NCI-H748 (cell line): ENCODE measurements around the gene TFF1.
A peak's percentile ranks its signal among the peaks of the same experiment; 100 is the strongest.
"Not testable (repeated sequence)": the region's sequence is repeated elsewhere in the genome, so short reads cannot be mapped to it uniquely, and the experiment has no call there.

Source experiments
- DNase-seq: peaks from one replicate; lab custom pipeline; 2025; ENCODE audit not compliant: unreplicated experiment; lab: John Stamatoyannopoulos, UW

Gene TFF1

DNA sequence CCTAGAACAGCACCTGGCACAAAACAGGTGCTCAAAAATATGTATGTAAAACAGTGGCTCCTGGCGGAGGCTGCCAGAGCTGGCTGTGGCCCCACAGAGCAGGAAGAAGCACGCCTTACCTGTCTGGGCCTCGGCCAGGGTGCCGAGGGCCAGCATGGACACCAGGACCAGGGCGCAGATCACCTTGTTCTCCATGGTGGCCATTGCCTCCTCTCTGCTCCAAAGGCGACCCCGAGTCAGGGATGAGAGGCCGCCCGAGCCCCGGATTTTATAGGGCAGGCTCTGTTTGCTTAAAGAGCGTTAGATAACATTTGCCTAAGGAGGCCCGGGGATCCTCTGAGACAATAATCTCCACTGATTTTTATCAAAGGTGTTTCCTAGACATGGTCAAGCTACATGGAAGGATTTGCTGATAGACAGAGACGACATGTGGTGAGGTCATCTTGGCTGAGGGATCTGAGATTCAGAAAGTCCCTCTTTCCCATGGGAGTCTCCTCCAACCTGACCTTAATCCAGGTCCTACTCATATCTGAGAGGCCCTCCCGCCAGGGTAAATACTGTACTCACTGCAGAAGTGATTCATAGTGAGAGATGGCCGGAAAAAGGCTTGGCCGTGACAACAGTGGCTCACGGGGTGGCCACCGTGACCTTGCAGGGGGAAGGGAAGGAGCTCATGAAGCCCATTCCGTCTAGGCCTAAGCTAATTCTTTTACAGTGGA lies at the start of gene TFF1:
Gene TFF1, minus strand, starts transcription at position 244 of the 719 bp plus-strand sequence. Its CDS starts 40 bp downstream, at position 204.
- no peak for DNase-seq

DNA sequence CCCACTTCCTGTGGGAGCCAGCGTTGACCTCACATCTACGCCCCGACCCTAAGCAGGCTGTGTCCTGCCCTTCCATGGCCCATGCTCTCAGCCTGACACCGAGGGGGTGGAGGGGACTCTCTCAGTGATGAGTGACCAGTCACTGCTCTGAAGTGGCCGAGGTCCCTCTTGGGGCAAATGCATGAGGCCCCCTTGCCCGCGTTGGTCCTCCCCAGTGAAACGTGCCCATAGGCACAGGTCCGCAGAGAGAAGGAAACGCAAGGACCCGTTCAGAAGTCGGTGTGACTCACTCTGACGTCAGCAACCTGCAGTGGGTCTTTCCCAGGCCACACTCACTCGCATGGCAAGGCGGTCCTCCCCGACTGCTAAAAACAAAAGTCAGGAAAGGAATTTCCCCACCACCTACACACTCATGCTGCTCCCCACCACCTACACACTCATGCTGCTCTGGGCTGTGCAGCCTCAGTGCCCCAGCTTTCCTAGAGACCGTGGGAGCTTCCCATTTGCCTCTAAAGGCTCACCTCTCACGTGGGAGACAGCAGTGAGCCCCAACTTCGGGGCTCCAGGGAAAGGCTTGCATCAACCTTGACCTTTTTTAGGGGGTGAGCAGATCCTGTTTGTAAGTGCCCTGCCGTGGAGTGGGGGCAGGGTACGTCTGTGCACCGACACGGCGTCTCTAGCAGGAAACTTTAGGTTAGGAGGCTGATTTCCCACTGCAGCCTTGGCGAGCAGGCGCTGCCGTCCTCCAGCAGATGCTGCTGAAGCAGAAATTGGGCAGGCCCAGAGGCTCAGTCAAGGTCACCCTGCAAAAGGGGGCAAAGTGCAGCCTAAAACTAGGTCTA lies 48.8 kb upstream of the TFF1 start:
- no peak for DNase-seq

DNA sequence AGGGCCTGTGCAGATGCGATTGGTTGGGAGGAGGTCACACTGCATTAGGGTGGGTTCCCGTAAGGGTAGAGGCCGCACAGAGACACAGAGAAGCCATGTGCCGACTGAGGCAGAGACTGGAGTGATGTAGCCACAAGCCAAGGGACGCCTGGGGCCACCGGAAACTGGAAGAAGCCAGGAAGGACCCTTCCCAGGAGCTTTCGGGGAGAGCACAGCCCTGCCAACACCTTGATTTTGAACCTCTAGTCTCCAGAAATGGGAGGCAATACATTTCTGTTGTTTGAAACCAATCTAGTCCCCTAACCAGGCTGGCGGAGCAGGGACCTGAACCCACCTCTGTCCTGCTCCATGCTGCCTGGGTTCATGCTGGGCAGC lies 48.2 kb upstream of the TFF1 start:
- DNase-seq, result no peak

DNA sequence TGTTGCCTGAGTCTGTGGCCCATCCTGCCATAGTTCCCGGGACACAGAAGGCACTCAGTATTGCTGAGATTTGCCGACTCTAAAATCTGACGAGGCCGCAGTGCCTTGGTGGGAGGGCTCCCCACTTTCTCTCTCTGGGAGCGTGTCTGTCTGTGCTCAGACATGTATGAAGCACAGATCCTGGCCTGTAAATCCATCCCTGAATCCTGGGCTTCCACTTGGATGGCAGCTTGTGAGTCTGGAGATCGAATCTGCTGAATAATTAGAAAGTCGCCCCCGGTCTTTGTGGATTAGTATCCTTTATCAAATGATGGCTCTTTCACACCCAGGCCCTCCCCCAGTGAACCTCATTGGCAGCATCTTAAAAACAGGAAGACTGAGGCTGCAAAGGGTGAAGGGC lies 47.7 kb upstream of the TFF1 start:
- no peak for DNase-seq

DNA sequence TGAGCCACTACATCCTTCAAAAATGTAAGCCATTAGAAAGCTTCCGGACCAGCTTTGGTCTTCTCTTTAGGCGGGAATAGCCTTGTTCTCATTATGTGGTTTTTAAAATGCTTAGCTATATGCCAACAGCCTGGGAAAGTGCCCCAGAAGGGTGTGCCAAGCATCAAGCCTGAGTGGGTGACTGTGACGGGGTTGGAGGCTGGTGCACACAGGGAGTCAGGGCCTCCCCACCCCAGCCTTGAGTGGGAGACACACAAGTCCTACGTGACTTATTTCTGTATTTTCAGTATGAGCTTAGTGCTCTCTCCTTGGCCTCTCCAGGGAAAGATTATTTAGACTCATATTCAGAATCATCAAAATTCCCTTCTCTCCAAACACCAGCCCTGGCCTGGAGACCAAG lies 47.2 kb upstream of the TFF1 start:
- no peak for DNase-seq

DNA sequence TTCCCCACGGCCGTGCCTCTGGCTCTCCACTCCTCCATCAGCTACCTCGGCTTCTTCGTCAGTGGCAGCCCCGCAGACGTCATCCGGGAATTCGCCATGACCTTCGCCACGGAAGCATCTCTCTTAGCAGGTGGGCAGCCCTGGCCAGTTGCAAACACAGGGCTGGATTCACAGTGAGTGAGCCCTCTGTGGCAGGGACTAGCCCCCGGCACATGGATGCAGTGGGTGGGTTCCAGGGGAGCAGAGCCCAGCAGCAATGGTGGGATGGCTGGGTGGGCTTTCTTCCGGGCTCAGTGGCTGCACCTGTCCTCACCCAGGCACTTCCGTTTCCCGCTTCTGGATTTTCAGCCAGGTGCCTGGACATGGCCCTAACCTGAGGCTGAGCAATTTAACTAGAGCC lies 46.8 kb upstream of the TFF1 start:
- no peak for DNase-seq

DNA sequence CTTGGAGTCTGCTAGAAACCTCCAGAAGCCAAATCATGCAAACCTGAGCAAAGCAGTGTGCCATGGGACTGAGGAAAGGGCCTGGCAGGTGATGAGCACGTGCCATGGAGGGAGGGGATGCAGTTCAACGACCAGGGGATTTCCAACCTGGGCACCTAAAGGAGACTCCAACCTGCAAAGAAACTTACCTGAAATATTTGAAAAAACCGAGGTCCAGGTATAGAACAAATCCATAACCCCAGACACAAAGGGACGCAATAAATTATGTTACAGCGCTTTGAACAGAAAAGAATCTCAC lies 46.2 kb upstream of the TFF1 start:
- no peak for DNase-seq

DNA sequence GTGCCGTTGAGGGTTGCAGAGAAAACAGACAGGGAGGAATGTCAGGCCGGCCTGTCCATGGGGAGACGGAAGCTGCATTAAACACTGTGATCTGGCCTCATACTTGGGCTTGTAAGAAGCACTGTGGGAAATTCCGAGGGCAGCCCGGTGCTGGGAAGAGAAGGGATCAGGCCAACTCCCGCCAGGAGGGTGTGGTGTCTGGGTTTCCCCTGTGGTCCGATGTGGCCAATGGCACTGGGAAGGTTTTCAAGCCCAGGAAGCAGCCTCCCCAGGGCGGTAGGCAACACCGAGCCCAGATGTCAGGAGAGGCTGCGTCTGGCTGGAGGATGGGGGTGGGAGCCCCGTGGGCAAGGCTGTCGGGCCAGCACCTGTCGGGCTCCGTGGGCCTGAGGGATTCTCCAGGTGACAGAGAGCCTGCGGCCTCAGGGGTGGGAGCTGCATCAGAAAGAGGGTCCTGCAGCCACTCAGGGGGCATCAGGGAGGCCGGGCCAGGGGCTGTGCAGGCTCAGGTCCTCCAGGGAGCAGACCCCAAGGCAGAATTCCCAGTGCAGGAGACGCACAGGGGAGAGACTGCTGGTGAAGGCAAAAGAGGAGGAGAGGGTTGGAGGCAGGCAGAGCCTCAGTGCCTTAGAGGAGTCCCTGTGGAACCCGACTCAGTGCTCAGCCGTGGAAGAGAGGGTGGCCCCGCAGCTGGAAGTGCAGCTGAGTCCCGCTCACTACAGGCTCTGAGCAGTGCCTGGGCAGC lies 45.7 kb upstream of the TFF1 start:
- no peak for DNase-seq

DNA sequence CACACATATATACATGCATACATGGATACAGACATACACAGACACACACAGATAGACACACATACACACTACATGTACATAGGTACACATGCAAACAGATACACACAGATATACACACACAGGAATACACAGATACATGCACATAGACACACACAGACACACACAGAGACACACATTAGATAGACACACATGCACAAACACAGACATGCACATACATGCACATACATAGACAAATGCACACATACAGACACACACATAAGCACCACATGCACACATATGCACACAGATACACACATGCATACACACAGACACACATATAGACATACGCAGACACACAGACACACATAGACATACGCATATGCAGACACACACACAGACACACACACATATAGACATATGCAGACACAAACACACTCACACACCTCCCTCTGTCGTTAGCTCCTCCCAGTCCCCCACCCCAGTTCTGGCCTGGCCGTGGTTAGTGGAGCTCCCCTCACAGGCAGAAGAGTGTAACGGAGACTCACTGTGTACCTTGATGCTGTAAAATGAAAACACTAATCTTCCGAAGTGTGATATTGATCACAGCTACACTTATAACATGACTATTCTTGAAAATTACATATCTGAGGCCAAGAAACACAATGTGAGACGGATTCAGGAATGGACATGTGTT lies 45.0 kb upstream of the TFF1 start:
- peak; percentile 23 for DNase-seq

DNA sequence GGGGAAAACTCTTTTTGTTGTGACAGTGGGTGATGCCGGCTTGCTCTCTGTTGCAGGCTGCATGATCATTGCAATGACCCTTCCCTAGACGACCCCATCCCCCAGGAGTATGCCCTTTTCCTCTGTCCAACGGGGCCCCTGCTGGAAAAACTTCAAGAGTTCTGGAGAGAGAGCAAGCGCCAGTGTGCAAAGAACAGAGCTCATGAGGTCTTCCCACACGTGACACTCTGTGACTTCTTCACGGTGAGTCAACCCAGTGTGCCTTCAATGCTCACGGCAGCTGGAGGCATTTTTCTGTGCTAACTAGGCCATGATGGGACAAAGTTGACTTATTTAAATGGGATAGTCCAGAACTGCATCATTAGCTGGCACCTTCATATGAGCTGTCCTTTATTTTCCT lies 43.0 kb upstream of the TFF1 start:
- no peak for DNase-seq

DNA sequence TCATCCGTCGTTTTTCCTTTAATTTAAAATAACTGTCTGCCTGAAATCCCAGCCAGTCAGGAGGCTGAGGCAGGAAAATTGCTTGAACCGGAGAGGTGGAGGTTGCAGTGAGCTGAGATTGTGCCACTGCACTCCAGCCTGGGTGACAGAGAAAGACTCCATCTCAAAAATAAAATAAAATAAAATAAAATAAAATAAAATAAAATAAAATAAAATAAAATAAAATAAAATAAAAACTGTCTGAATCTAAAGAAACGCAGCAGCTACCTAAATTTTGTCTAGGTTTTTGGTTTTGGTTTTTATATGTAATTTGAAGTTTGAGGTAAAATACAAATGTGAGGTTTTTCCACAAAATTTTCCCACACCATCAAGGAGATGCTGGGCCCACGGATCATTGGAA lies 42.4 kb upstream of the TFF1 start:
- DNase-seq, result not testable (repeated sequence)

DNA sequence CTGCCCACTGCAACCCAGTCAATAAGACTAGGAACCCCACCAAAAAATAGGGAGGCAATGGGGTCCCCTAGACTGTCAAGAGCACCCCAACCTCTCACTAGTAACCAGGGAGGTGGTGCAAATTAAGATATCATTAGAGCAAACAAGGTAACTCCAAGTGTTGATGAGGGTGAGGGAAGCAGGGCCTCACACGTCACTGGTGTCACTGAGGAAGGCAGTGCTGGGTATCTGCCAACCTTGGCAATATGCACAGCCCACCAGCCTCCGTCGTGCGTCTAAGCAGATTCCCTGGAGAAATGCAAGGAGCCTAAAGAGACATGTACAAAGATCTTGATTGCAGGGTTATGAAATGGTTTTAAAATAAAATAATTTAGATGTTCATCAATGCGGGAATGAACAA lies 41.1 kb upstream of the TFF1 start:
- DNase-seq, result no peak

DNA sequence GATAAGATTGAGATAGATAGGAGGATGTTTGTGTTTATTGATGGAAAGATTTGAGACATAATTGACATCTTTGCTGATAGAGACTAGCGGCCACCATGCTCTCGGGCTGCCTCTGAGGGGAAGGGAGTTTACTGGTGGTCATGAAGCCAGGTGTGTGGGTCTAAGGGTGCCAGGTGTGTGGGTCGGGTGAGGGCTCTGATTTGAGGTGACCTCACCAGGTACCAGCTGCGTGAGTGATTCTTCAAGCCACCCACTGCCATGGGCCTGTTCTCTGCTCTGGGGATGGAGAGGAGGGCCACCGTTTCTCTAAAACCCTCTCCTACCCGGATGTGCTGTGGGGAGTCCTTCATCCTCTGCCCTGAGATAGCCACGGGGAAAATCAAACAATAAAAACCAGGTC lies 40.5 kb upstream of the TFF1 start:
- no peak for DNase-seq

DNA sequence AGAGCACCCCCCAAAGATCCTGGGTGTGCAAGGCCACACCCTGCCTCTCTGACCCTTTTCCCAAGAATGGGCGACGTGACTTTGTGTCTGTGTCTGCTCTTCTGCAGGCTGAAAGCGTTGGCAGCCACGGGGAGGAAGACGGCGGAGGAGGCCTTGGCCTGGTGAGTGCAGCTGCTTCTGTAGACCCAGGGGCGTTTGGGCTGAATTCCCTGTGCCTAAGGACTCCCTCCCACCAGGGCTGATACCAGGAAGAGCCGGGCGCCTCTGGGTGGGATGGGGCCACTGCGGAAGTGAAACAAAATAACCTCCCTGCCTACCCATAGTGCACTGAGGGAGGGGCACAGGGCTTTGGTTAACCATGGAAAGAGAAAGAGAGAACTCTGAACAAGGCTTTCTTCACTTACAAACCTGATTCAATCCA lies 39.9 kb upstream of the TFF1 start:
- no peak for DNase-seq

DNA sequence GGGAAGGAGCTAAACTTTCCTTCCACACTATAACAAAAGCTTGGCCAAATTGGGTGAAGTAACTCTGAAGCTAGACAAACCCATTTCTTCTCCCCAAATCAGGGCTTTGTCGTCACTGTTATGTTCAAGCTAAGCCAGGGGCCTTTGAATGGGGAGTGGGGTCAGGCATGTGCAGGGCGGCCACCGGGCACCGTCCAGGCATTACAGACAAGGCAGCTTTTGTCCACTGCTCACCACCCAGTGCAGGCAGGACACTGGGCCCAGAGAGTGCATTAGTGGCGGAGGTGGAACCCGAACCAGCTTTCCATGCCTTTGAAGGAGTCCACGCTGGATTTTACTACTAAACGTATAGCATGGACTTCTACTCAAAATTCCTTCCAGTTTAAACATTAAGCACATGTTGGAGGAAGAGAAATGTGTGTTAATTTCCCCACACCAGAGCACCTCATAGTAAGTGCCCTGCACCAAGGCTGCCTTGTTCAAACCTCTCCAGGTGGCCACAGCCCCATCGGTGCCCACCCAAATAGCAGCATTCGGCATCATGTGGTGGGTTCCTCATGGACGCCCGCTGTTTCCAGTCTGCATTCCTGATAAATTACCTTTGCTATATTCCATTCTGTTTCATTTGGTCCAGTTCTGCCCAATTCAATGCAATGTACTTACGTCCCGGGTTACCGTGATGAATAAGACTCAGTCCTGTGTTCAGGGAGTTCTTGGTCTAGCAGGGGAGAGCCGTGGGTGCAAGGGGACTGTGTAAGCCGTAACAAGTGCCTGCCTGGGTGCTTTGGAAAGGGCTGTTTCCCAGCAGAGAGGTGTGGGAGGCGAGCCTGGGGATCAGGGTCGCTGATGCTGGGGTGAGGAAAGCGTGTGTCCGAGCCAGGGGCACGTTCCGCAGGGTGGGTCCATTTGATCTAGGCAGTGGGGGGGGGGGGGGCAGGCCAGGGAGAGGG lies 39.0 kb upstream of the TFF1 start:
- DNase-seq, result no peak

DNA sequence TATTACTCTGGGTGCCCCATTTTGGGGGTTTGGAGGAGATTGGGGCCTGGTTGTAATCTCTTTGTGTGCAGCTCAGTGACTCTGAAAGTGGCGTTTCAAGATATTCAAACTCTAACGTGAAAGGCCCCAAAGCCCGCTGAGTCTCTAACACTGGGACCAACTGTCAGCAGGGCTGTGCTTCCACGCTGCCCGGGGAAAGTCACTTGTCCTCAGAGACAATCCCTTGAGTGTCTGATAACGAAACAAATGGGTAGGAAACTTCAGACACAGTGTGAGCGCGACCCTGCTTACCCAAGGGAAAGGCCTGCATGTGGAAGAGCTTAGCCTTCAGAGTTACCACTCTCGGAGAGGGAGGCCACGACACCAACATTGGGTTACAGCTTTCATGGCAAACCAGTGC lies 38.2 kb upstream of the TFF1 start:
- DNase-seq, result no peak

DNA sequence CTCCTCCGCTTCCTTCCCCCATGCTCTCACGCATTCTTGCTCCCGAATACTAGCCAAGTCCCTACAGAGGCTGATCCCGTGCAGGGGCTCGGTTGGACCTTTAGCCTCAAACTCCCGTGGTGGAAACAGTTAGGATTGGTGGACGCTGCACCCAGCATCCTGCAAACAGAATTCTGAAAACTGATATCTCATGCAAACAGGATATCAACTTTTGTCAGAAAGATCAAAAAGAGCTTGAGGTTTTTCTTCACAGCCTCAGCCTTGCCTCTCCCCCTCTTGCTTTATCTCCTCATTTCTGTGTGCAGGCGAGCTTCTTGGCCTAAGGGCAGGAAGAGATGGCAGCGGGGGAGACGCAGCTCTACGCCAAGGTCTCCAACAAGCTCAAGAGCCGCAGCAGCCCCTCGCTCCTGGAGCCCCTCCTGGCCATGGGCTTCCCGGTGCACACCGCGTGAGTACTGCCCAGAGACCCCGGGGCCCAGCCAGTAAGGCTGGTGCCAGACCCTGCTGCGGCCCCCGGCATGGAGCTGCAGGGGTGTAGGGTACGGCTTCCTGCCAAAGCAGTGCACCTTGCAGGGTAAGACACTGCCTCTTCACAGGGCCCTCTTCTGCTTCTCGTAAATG lies 37.4 kb upstream of the TFF1 start, which contains the start of gene UBASH3A:
Gene UBASH3A, plus strand, starts transcription at position 292 of the 621 bp plus-strand sequence. Its CDS starts 44 bp downstream, at position 336.
- no peak for DNase-seq

DNA sequence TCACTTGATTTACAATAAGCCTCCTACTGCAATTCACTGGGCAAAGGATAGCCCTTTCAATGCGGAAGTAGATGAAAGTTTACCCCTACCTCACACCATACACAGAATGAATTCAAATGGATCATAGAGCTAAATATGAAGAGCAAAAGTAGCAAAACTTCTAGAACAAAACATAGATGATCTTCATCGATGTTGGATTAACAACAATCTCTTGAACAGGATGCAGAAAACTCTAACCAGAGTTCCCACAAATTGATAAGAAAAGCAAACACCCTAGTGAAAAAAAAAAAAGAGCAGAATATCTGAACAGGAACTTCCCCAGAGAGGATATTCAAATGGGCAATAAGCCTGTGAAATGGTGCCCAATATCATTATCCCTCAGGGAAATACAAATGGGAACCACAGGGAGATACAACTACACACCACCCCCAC lies 35.5 kb upstream of the TFF1 start:
- DNase-seq, result no peak

DNA sequence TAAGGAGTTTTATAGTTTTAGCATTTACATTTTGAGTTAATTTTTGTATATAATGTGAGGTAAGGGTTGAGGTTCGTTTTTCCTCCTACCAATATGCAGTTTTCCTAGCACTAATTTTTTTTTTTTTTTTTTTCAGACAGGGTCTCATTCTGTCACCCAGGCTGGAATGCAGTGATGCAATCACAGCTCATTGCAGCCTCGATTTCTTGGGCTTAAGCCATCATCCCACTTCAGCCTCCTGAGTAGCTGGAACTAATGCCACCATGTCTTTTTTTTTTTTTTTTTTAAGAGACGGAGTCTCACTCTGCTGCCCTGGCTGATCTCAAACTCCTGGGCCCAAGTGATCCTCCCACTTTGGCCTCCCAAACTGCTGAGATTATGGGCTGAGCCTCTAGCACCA lies 34.8 kb upstream of the TFF1 start:
- DNase-seq, result no peak

DNA sequence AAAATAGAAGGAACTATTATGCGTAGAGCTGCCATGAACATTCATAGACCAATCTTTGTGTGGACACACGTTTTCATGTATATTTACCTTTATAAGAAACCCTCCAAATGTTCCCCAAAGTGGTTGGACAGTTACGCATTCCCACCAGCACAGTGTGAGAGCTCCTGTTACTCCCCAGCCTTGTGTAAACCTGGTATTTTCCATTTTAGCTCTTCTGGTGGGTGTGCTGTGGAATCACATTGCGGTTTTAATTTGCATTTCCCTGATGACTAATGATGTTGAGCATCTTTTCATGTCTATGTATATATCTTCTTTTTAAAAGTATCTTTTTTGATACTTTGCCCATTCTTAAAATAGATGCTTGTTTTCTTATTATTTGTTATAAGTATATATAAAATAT lies 34.2 kb upstream of the TFF1 start:
- no peak for DNase-seq
